Naive thymus-derived CD4-positive, alpha-beta T cell (primary cell): Measurements from ENCODE around the gene PSMD1. TPM values are rescaled to one million over a fixed set of nuclear protein-coding genes. Genes with fewer than 3 reads are reported as not detected.
A peak's percentile ranks its signal among the peaks of the same experiment; 100 is the strongest.

Experiments used
- ATAC-seq: fragments of 150-1000 bp; cut with Tn5 transposase; 2 replicates; pipeline ENCODE4 v1.10.0; 2021; ENCODE audit warnings: mild to moderate bottlenecking, moderate library complexity
- CTCF ChIA-PET: fragments of 350-600 bp; sonication (Branson Sonifier 250); formaldehyde crosslinking; loops from one replicate; lab custom pipeline; 2021; ENCODE audit warnings: antibody characterized with exemption; lab: Charles Lee
- POLR2A ChIA-PET: fragments of 350-600 bp; sonication (Branson Sonifier 250); formaldehyde crosslinking; loops from one replicate; lab custom pipeline; 2021; ENCODE audit warnings: antibody characterized with exemption, inconsistent platforms; lab: Charles Lee
- DNase-seq, 9 donors: peaks; one replicate each; pipeline versions ENCODE4 v3.0.0 to v3.0.0-alpha.2; 2020 to 2022; ENCODE audit warnings: mixed read lengths in 1 of 9
- H3K27ac ChIP-seq: one replicate; pipeline ENCODE4 v1.7.0; 2013; ENCODE audit warnings: mild to moderate bottlenecking, low read depth, low read length, moderate library complexity
- H3K27me3 ChIP-seq, 2 donors: one replicate each; pipeline ENCODE4 v1.7.0; 2013; ENCODE audit warnings: low read length in 2 of 2, mild to moderate bottlenecking in 2 of 2, moderate library complexity in 2 of 2; ENCODE audit not compliant: control insufficient read depth in 2 of 2, insufficient read depth in 2 of 2
- H3K36me3 ChIP-seq, 3 experiments: 1 replicate in 2 of 3; 2 replicates in 1 of 3; pipeline ENCODE4 v1.7.0; 2013; ENCODE audit warnings: low read length in 3 of 3, mild to moderate bottlenecking in 3 of 3, moderate library complexity in 1 of 3; ENCODE audit not compliant: insufficient read depth in 3 of 3, control insufficient read depth in 2 of 3
- H3K4me1 ChIP-seq, 2 donors: one replicate each; pipeline ENCODE4 v1.7.0; 2013; ENCODE audit warnings: low read length in 2 of 2, mild to moderate bottlenecking in 2 of 2, moderate library complexity in 1 of 2; ENCODE audit not compliant: control insufficient read depth in 2 of 2, insufficient read depth in 2 of 2
- H3K4me3 ChIP-seq: 2 replicates; pipeline ENCODE4 v1.7.0; 2013; ENCODE audit warnings: mild to moderate bottlenecking, low read length
- H3K9me3 ChIP-seq, 3 experiments: 1 replicate in 2 of 3; 2 replicates in 1 of 3; pipeline ENCODE4 v1.7.0; 2013; ENCODE audit warnings: low read length in 3 of 3; ENCODE audit not compliant: control insufficient read depth in 2 of 3
- H3K27ac Mint-ChIP-seq, 9 donors: one replicate each; pipeline ENCODE4 v1.8.0; 2020 to 2022; ENCODE audit warnings: mixed read lengths in 9 of 9, mild to moderate bottlenecking in 8 of 9, moderate library complexity in 5 of 9, inconsistent platforms in 2 of 9
- H3K27me3 Mint-ChIP-seq, 5 donors: one replicate each; pipeline ENCODE4 v1.8.0; 2021 to 2022; ENCODE audit warnings: mixed read lengths in 5 of 5, mild to moderate bottlenecking in 1 of 5
- H3K36me3 Mint-ChIP-seq, 5 donors: one replicate each; pipeline ENCODE4 v1.8.0; 2020 to 2022; ENCODE audit warnings: mixed read lengths in 5 of 5, mild to moderate bottlenecking in 3 of 5, inconsistent platforms in 1 of 5
- H3K4me1 Mint-ChIP-seq, 7 donors: one replicate each; pipeline ENCODE4 v1.8.0; 2020 to 2022; ENCODE audit warnings: mixed read lengths in 7 of 7, mild to moderate bottlenecking in 3 of 7, inconsistent platforms in 1 of 7
- H3K4me3 Mint-ChIP-seq, 10 donors: one replicate each; pipeline ENCODE4 v1.8.0; 2020 to 2022; ENCODE audit warnings: mild to moderate bottlenecking in 10 of 10, mixed read lengths in 10 of 10, moderate library complexity in 6 of 10, inconsistent platforms in 2 of 10
- H3K9me3 Mint-ChIP-seq, 11 donors: one replicate each; pipeline ENCODE4 v1.8.0; 2020 to 2022; ENCODE audit warnings: mixed read lengths in 11 of 11, mild to moderate bottlenecking in 4 of 11, inconsistent platforms in 1 of 11, moderate library complexity in 1 of 11
- intact Hi-C, 2 donors: fragments of 100-400 bp; cut with micrococcal nuclease; formaldehyde crosslinking; loops; one replicate each; pipeline ENCODE4 v1.15.1; 2023
- polyA plus RNA-seq, 2 donors: library from polyadenylated mRNA; unstranded; fragments of 300-500 nt; fragmentation: Illumina TruSeq; gene quantifications; one replicate each; pipeline ENCODE4 v1.2.3, GENCODE V29; 2021
- total RNA-seq, 6 experiments: library from RNA in 5 of 6; stranded (reverse) in 5 of 6; gene quantifications; 1 replicate in 5 of 6; 2 replicates in 1 of 6; pipeline ENCODE4 v1.2.3 and lab custom pipeline; 2021 to 2026

The PSMD1 gene
- total RNA-seq, result 100 to 1,000 TPM in 1 of 5 experiments, 10 to 100 TPM in 4; 30.3 to 121 (median 40.1) TPM
- polyA plus RNA-seq, result 10 to 100 TPM; 58.2 to 63.3 TPM
- total RNA-seq (lab: John Stamatoyannopoulos, UW), result 63.1 reads per million, percentile 76 among the genes with 10 or more reads in this experiment

GRCh38 chr2:231056453-231057416 lies at the start of gene PSMD1:
Gene PSMD1, plus strand, starts transcription at chr2:231056867. Its CDS starts 159 bp downstream, at chr2:231057026.
- Histone ChIP-seq H3K4me1 (peaks cover 18 to 23% of the 10 kb centered on the region in 2 donors), H3K9me3 (no peaks in the 10 kb centered on the region), H3K36me3 (peaks cover 0 to 16% (median 0%) of the 10 kb centered on the region in 3 experiments), H3K27ac (peak within 1 kb of the TSS; percentile 91), H3K4me3 (peak within 1 kb of the TSS; percentile 70), H3K27me3 (no peaks in the 10 kb centered on the region)
- H3K4me1 Mint-ChIP-seq, result peaks cover 33 to 62% (median 51%) of the 10 kb centered on the region in 7 donors
- peak within 1 kb of the TSS; percentile 96 to 99 (median 99) for H3K4me3 Mint-ChIP-seq
- CTCF ChIA-PET, result no interaction called here
- DNase-seq (peak; percentile 89 to 98 (median 96)), ATAC-seq (peak; percentile 96)
- intact Hi-C loops, result loop anchor here (1.0 to 10.0 kb wide), 15 partner anchors 142 to 1498 kb away; partner anchors contain the start of genes FBXO36 (in 2 of the 2), NCL (in 2 of the 2), PDE6D (in 2 of the 2) and TRIP12 (in 2 of the 2)
- POLR2A ChIA-PET, result no interaction called here
- H3K27ac Mint-ChIP-seq, result peak within 1 kb of the TSS; percentile 99 to 100 (median 100)
- H3K36me3 Mint-ChIP-seq, result peaks cover 0 to 2% (median 0%) of the 10 kb centered on the region in 5 donors
- H3K9me3 Mint-ChIP-seq, result peaks cover 0 to 2% (median 0%) of the 10 kb centered on the region in 11 donors
- peaks cover 0 to 11% (median 7%) of the 10 kb centered on the region in 5 donors for H3K27me3 Mint-ChIP-seq

DNA sequence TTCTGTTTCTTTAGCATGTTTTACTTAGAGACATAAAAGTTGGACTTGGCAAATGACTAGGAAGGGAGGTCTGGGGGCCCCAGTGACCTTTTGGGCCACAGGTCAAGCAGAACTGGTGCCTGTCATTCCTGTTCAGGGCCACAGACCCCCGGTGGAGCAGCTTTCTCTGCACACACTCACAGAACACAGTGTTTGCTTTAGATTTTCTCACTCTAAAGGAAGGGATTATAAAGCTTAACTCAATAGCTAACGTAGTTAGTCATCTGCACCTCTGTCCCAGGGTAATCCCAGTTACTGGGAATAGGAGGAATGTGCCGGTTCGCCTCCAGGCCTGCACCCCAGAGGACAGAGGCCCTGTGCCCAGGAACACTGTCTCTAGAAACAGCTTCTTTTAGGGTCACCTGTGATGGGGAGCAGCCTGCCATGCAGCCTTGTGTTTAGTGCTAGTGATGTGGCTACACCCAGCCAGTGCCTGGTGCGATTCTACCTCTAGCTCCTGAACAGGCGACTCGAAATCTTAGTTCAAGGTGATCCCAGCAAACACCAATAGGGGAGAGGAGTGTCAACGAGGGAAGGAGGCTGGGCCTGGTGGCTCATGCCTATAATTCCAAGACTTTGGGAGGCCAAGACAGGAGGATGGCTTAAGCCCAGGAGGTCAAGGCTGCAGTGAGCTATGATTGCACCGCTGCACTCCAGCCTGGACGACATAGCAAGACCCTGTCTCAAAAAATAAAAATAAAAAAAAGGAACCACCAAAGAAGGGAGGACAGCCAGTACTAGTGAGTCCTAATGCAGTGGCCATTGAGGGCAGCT lies 49.2 kb upstream of the PSMD1 start:
- H3K27ac ChIP-seq, result no peak overlapping the region
- DNase-seq, result no peak
- Mint-ChIP-seq H3K4me3 (no peak overlapping the region), H3K9me3 (peaks cover 0 to 12% (median 5%) of the 10 kb centered on the region in 11 donors), H3K36me3 (peaks cover 0 to 9% (median 5%) of the 10 kb centered on the region in 5 donors), H3K27ac (no peak overlapping the region), H3K4me1 (no peaks in the 10 kb centered on the region), H3K27me3 (peaks cover 0 to 18% (median 10%) of the 10 kb centered on the region in 5 donors)
- no peaks in the 10 kb centered on the region for H3K27me3 ChIP-seq
- H3K4me1 ChIP-seq, result no peaks in the 10 kb centered on the region
- no peak overlapping the region for H3K4me3 ChIP-seq
- no peak for ATAC-seq
- H3K36me3 ChIP-seq, result no peaks in the 10 kb centered on the region
- intact Hi-C loops, result no loop called here
- POLR2A ChIA-PET, result interaction anchor here (0.6 kb wide), 1 partner anchor 88 kb away, joined by 3 read pairs; no protein-coding TSS in a partner anchor
- H3K9me3 ChIP-seq, result no peaks in the 10 kb centered on the region
- CTCF ChIA-PET, result interaction anchor here (0.7 to 1.1 kb wide), 2 partner anchors 20 to 211 kb away, joined by 3 to 5 read pairs; no protein-coding TSS in a partner anchor

GRCh38 chr2:231008131-231008530 lies 48.5 kb upstream of the PSMD1 start:
- H3K27ac ChIP-seq, result no peak overlapping the region
- no peaks in the 10 kb centered on the region for H3K4me1 ChIP-seq
- no peak overlapping the region for H3K27ac Mint-ChIP-seq
- POLR2A ChIA-PET, result no interaction called here
- no peak overlapping the region for H3K4me3 Mint-ChIP-seq
- H3K27me3 Mint-ChIP-seq, result peaks cover 0 to 15% (median 10%) of the 10 kb centered on the region in 5 donors
- H3K27me3 ChIP-seq, result no peaks in the 10 kb centered on the region
- no peaks in the 10 kb centered on the region for H3K36me3 ChIP-seq
- CTCF ChIA-PET, result interaction anchor here (0.5 kb wide), 1 partner anchor 40 kb away, joined by 3 read pairs; no protein-coding TSS in a partner anchor
- ATAC-seq, result peak; percentile 8
- intact Hi-C loops, result no loop called here
- H3K9me3 Mint-ChIP-seq, result peaks cover 0 to 12% (median 5%) of the 10 kb centered on the region in 11 donors
- no peak for DNase-seq
- H3K36me3 Mint-ChIP-seq, result peaks cover 0 to 9% (median 5%) of the 10 kb centered on the region in 5 donors
- no peak overlapping the region for H3K4me3 ChIP-seq
- no peaks in the 10 kb centered on the region for H3K9me3 ChIP-seq
- H3K4me1 Mint-ChIP-seq, result no peaks in the 10 kb centered on the region

DNA sequence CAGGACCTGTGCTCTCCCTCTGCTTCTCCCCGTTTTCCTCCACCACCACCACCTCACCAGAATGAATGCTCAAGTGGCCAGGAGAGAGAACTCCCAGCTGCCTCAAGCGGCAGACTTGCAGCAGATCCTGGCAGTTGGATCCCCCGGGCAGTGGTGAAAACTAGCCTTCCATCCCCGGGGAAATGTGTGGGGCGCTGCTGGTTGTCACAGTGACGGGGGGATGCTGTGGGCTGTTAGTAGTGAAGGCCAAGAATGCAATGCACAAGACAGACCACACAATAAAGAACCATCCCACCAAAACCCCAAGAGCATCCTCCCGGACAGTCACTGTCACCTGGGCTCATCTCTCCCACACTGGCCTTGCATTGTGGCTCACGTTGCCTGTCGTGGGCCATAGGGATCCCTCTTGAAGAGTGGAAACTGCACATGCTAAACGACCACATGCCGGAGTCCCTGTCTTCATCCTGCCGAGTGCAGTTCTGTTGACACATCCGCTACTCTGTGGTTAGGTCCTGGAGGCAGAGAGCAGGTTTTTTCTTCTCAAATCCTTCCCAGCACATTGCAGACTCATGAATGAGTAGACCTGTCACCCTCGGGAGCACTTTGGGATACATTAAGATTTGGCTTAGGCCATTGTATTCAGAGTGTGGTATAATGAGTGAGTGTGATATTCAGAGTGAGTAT lies 47.3 kb upstream of the PSMD1 start:
- no peaks in the 10 kb centered on the region for H3K9me3 ChIP-seq
- CTCF ChIA-PET, result no interaction called here
- no peaks in the 10 kb centered on the region for H3K4me1 Mint-ChIP-seq
- H3K27me3 Mint-ChIP-seq, result peaks cover under 1 to 14% (median 10%) of the 10 kb centered on the region in 5 donors
- H3K4me1 ChIP-seq, result no peaks in the 10 kb centered on the region
- H3K4me3 Mint-ChIP-seq, result no peak overlapping the region
- peaks cover 0 to 12% (median 5%) of the 10 kb centered on the region in 11 donors for H3K9me3 Mint-ChIP-seq
- H3K4me3 ChIP-seq, result no peak overlapping the region
- ATAC-seq (no peak), DNase-seq (no peak)
- no peak overlapping the region for H3K27ac ChIP-seq
- peaks cover 0 to 9% (median 5%) of the 10 kb centered on the region in 5 donors for H3K36me3 Mint-ChIP-seq
- no peaks in the 10 kb centered on the region for H3K27me3 ChIP-seq
- POLR2A ChIA-PET, result no interaction called here
- no peaks in the 10 kb centered on the region for H3K36me3 ChIP-seq
- intact Hi-C loops, result no loop called here
- no peak overlapping the region for H3K27ac Mint-ChIP-seq

DNA sequence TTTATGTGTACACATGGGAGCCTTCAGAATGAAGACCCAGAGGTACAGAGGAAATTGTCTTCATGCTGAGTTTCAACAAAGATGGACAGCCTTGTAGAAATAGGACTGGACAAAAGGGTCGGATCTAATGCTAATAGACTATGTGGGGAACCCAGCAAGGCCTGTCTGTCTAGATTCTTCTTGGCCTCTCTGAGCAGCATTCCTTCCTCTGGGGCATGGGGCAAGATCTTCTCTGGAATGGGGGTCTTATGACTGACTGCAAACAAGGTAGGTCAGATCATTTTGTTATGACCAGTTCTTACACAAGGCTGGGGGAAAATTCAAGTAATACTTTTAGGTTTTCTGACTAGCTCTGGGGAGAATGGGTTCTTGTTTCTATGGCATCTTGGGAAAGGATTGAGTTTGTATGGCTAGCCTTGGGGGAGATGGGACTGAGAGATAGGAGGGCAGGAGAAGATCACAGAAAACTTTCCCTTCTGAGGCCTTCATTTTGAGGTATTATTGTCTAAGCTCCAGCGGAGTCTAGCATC lies 46.4 kb upstream of the PSMD1 start:
- H3K4me1 Mint-ChIP-seq, result no peaks in the 10 kb centered on the region
- Histone ChIP-seq H3K27ac (no peak overlapping the region), H3K4me1 (no peaks in the 10 kb centered on the region), H3K9me3 (no peaks in the 10 kb centered on the region), H3K4me3 (no peak overlapping the region), H3K36me3 (no peaks in the 10 kb centered on the region), H3K27me3 (no peaks in the 10 kb centered on the region)
- CTCF ChIA-PET, result no interaction called here
- no peak overlapping the region for H3K27ac Mint-ChIP-seq
- ATAC-seq (no peak), DNase-seq (no peak)
- no peak overlapping the region for H3K4me3 Mint-ChIP-seq
- POLR2A ChIA-PET, result no interaction called here
- H3K36me3 Mint-ChIP-seq, result peaks cover 0 to 4% (median 4%) of the 10 kb centered on the region in 5 donors
- intact Hi-C loops, result no loop called here
- peaks cover 6 to 17% (median 10%) of the 10 kb centered on the region in 5 donors for H3K27me3 Mint-ChIP-seq
- H3K9me3 Mint-ChIP-seq, result peaks cover 0 to 5% (median 3%) of the 10 kb centered on the region in 11 donors
